ENCODE results near the gene PKP4. TPM values are rescaled to one million over a fixed set of nuclear protein-coding genes. Genes with fewer than 3 reads are reported as not detected.

The PKP4 gene, protein sequence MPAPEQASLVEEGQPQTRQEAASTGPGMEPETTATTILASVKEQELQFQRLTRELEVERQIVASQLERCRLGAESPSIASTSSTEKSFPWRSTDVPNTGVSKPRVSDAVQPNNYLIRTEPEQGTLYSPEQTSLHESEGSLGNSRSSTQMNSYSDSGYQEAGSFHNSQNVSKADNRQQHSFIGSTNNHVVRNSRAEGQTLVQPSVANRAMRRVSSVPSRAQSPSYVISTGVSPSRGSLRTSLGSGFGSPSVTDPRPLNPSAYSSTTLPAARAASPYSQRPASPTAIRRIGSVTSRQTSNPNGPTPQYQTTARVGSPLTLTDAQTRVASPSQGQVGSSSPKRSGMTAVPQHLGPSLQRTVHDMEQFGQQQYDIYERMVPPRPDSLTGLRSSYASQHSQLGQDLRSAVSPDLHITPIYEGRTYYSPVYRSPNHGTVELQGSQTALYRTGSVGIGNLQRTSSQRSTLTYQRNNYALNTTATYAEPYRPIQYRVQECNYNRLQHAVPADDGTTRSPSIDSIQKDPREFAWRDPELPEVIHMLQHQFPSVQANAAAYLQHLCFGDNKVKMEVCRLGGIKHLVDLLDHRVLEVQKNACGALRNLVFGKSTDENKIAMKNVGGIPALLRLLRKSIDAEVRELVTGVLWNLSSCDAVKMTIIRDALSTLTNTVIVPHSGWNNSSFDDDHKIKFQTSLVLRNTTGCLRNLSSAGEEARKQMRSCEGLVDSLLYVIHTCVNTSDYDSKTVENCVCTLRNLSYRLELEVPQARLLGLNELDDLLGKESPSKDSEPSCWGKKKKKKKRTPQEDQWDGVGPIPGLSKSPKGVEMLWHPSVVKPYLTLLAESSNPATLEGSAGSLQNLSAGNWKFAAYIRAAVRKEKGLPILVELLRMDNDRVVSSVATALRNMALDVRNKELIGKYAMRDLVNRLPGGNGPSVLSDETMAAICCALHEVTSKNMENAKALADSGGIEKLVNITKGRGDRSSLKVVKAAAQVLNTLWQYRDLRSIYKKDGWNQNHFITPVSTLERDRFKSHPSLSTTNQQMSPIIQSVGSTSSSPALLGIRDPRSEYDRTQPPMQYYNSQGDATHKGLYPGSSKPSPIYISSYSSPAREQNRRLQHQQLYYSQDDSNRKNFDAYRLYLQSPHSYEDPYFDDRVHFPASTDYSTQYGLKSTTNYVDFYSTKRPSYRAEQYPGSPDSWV
- total RNA-seq = 10 to 100 TPM; 35.0 to 39.3 TPM
- 1 to 10 TPM; 1.4 to 3.2 TPM for polyA plus RNA-seq

DNA sequence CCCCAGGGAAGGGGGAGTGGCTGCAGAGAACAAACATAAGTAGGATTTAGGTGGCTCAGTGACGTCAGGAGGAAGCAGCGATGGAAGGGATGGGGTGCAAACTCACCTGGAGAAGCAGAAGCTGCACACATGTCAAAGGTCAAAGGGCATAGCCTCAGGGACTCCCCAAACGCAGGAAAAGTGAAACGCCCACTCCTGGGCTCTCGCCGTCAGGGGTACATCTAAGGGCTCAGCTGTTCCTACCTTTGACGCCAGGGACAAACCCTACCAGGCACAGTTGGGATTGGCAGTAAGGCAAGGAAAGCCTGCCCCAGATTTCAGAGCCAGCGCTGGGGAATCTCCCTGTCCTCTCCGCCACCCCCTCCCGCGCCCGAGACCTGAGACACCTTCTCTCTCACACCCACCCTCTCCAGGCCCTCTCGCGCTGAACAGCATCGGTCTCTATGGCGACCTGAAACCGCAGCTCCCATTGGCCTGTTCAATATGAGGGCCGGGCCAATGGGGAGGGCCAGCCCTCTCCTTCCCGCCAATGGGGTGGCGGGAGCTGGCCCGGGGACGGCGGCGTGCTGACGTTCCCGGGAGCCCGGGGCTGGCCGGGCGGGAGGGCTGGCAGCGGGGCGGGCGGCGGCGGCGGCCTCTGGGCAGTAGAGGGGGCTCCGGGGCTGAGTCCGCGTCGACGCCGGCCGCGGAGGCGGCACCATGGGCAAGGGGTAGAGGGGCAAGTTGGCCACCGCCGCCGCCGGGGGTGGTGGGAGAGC, at the start of gene PKP4, which contains the start of gene CCDC148:
Gene PKP4 (plus strand): TSS at position 644 of the 758 bp plus-strand sequence. CDS start 76,233 bp downstream, outside the sequence.
Gene CCDC148 (minus strand): TSS at position 445 of the 758 bp plus-strand sequence. CDS start 314 bp downstream, at position 131.
- CTCF ChIA-PET (ENCODE audit: partially characterized antibody) = interaction anchor here (1.0 to 4.1 kb wide), 8 partner anchors 9 to 298 kb away, joined by 3 to 24 read pairs (median 4); no protein-coding TSS in a partner anchor
- peak within 1 kb of the TSS; percentile 57 to 84 for H3K4me3 ChIP-seq (ENCODE audit: low read length in 2 of 2)
- Mint-ChIP-seq H3K27me3 (peaks cover 0 to 3% of the 10 kb centered on the region in 2 donors), H3K4me3 (peak within 1 kb of the TSS; percentile 91 to 98 (median 94)), H3K9me3 (no peaks in the 10 kb centered on the region), H3K4me1 (peaks cover 17 to 38% (median 26%) of the 10 kb centered on the region in 4 donors), H3K36me3 (peaks cover 0 to 8% of the 10 kb centered on the region in 2 donors), H3K27ac (peak within 1 kb of the TSS; percentile 91 to 97 (median 93))
- no peaks in the 10 kb centered on the region for H3K36me3 ChIP-seq (ENCODE audit: insufficient read depth, low read length)
- H3K9me3 ChIP-seq (ENCODE audit: control insufficient read depth in 1 of 2, low read length in 2 of 2) = no peaks in the 10 kb centered on the region
- H3K27ac ChIP-seq (ENCODE audit: low read depth, low read length) = peak within 1 kb of the TSS; percentile 67
- intact Hi-C loops (cut with micrococcal nuclease) = loop anchor here (2.0 to 10.0 kb wide), 10 partner anchors 18 to 1448 kb away; partner anchors contain the start of genes ACVR1, ACVR1C and LY75
- H3K27me3 ChIP-seq (ENCODE audit: insufficient read depth, low read length) = no peaks in the 10 kb centered on the region
- peak; percentile 88 to 97 (median 90) for DNase-seq
- POLR2A ChIA-PET (ENCODE audit: partially characterized antibody) = interaction anchor here (0.7 to 3.2 kb wide), 4 partner anchors 9 to 162 kb away, joined by 3 to 21 read pairs (median 3); no protein-coding TSS in a partner anchor
- H3K4me1 ChIP-seq (ENCODE audit: insufficient read depth, low read length) = peaks cover 23% of the 10 kb centered on the region

DNA sequence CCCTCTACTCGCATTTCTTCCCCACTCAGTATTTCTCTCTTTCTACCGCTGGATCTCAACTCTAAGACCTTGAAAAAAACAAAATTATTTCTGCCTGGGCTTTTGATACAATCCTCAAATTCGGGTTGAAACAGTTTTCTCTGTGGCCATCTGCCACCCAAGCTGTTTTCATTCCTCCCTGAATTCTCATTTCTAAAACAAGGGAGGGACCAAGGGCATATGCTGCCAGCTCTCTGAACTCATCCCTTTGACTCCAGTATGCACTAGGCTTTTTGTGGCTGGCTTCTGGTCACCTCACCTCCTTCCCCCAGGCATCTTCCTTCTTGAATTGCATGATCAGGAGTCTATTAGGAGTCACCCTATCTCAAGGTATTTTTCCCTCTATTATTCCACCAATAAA, 49.7 kb upstream of the PKP4 start:
- POLR2A ChIA-PET (ENCODE audit: partially characterized antibody) = no interaction called here
- Histone ChIP-seq H3K27me3 (ENCODE audit: insufficient read depth, low read length) (no peaks in the 10 kb centered on the region), H3K4me3 (ENCODE audit: low read length in 2 of 2) (no peak overlapping the region), H3K36me3 (ENCODE audit: insufficient read depth, low read length) (no peaks in the 10 kb centered on the region), H3K4me1 (ENCODE audit: insufficient read depth, low read length) (no peaks in the 10 kb centered on the region), H3K9me3 (ENCODE audit: control insufficient read depth in 1 of 2, low read length in 2 of 2) (peaks cover 0 to 3% of the 10 kb centered on the region in 2 donors), H3K27ac (ENCODE audit: low read depth, low read length) (no peak overlapping the region)
- Mint-ChIP-seq H3K27me3 (peaks cover 2 to 3% of the 10 kb centered on the region in 2 donors), H3K4me3 (no peak overlapping the region), H3K4me1 (no peaks in the 10 kb centered on the region), H3K9me3 (peaks cover 2 to 28% (median 21%) of the 10 kb centered on the region in 8 donors), H3K27ac (peak overlapping the region in 1 of 7 donors; percentile 22), H3K36me3 (no peaks in the 10 kb centered on the region)
- intact Hi-C loops (cut with micrococcal nuclease) = no loop called here
- CTCF ChIA-PET (ENCODE audit: partially characterized antibody) = no interaction called here
- no peak for DNase-seq

DNA sequence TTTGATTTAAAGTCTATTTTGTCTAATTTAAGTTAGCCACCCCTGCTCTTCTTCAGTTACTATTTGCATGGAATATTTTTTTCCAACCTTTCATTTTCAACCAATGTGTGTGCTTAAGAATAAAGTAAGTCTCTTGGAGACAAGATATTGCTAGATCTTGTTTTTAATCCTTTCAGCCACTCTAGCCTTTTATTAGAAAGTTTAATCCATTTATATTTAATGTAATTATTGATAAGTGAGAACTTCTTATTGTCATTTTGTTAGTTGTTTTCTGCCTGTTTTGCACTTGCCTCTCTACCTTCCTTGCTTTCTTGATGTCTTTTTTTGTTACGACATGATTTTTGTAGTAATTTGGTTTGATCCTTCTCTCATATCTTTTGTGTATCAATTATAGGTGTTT, 46.6 kb upstream of the PKP4 start:
- intact Hi-C loops (cut with micrococcal nuclease) = no loop called here
- no peak overlapping the region for H3K27ac Mint-ChIP-seq
- Histone ChIP-seq H3K4me3 (ENCODE audit: low read length in 2 of 2) (no peak overlapping the region), H3K36me3 (ENCODE audit: insufficient read depth, low read length) (no peaks in the 10 kb centered on the region), H3K9me3 (ENCODE audit: control insufficient read depth in 1 of 2, low read length in 2 of 2) (peaks cover 0 to 3% of the 10 kb centered on the region in 2 donors), H3K27me3 (ENCODE audit: insufficient read depth, low read length) (no peaks in the 10 kb centered on the region), H3K4me1 (ENCODE audit: insufficient read depth, low read length) (no peaks in the 10 kb centered on the region), H3K27ac (ENCODE audit: low read depth, low read length) (no peak overlapping the region)
- POLR2A ChIA-PET (ENCODE audit: partially characterized antibody) = no interaction called here
- H3K4me1 Mint-ChIP-seq = no peaks in the 10 kb centered on the region
- no peaks in the 10 kb centered on the region for H3K36me3 Mint-ChIP-seq
- DNase-seq = no peak
- H3K4me3 Mint-ChIP-seq = no peak overlapping the region
- peaks cover 2% of the 10 kb centered on the region in 2 donors for H3K27me3 Mint-ChIP-seq
- CTCF ChIA-PET (ENCODE audit: partially characterized antibody) = no interaction called here
- H3K9me3 Mint-ChIP-seq = peaks cover 2 to 33% (median 27%) of the 10 kb centered on the region in 8 donors

DNA sequence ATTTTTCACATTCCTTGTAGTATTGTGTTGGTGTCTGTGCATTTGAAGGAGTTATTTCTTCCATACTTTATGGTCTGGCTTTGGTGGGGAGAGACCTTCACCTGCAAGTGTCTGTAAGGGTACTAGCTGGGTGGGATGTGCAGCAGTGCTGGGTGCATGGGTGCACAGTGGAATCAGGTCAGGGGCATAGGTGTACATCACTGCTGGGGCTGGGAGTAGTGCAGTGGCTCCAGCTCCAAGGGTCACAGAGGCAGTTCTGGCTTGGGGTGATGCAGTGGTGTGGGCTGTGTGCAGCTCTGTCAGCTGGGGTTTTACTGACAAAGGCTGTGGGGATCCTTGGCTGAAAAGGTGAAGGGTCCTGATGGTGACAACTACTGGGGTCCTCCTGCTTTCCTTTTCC, 45.0 kb upstream of the PKP4 start:
- CTCF ChIA-PET (ENCODE audit: partially characterized antibody) = no interaction called here
- DNase-seq = no peak
- POLR2A ChIA-PET (ENCODE audit: partially characterized antibody) = no interaction called here

DNA sequence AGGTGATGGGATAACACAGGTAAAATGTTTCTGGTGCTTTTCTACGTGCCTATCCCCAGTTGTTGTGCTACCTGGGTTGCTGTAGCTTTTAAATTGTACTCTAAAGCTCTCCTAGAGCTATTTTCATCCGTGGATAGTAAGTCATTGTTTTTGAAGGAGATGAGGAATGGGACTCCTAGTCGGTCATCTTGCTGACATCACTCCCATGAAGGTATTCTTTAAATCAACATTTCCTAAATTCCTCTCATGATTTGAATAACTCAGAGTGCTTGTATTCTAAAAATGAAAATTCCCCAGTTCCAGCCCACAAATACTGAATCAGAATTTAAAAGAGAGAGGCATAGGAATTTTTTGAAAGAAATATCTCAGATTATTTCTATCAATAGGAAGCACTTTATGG, 44.5 kb upstream of the PKP4 start:
- intact Hi-C loops (cut with micrococcal nuclease) = no loop called here
- Histone ChIP-seq H3K36me3 (ENCODE audit: insufficient read depth, low read length) (no peaks in the 10 kb centered on the region), H3K27ac (ENCODE audit: low read depth, low read length) (no peak overlapping the region), H3K9me3 (ENCODE audit: control insufficient read depth in 1 of 2, low read length in 2 of 2) (peaks cover 0 to 3% of the 10 kb centered on the region in 2 donors), H3K4me1 (ENCODE audit: insufficient read depth, low read length) (no peaks in the 10 kb centered on the region), H3K4me3 (ENCODE audit: low read length in 2 of 2) (no peak overlapping the region), H3K27me3 (ENCODE audit: insufficient read depth, low read length) (no peaks in the 10 kb centered on the region)
- DNase-seq = no peak
- ChIA-PET CTCF (ENCODE audit: partially characterized antibody) (no interaction called here), POLR2A (ENCODE audit: partially characterized antibody) (no interaction called here)
- H3K36me3 Mint-ChIP-seq = peaks cover 0 to 4% of the 10 kb centered on the region in 2 donors
- H3K27ac Mint-ChIP-seq = no peak overlapping the region
- no peaks in the 10 kb centered on the region for H3K4me1 Mint-ChIP-seq
- H3K9me3 Mint-ChIP-seq = peaks cover 4 to 50% (median 36%) of the 10 kb centered on the region in 8 donors
- no peak overlapping the region for H3K4me3 Mint-ChIP-seq
- H3K27me3 Mint-ChIP-seq = peaks cover 4 to 6% of the 10 kb centered on the region in 2 donors

More for the DNA sequence above, 45.0 kb upstream of the PKP4 start:
- H3K9me3 ChIP-seq (ENCODE audit: control insufficient read depth in 1 of 2, low read length in 2 of 2) = peaks cover 0 to 3% of the 10 kb centered on the region in 2 donors
- no peak overlapping the region for H3K4me3 ChIP-seq (ENCODE audit: low read length in 2 of 2)
- H3K4me1 ChIP-seq (ENCODE audit: insufficient read depth, low read length) = no peaks in the 10 kb centered on the region
- Mint-ChIP-seq H3K9me3 (peaks cover 4 to 47% (median 36%) of the 10 kb centered on the region in 8 donors), H3K4me1 (no peaks in the 10 kb centered on the region), H3K27ac (no peak overlapping the region), H3K36me3 (peaks cover 0 to 4% of the 10 kb centered on the region in 2 donors), H3K4me3 (no peak overlapping the region), H3K27me3 (peaks cover 5 to 6% of the 10 kb centered on the region in 2 donors)
- intact Hi-C loops (cut with micrococcal nuclease) = no loop called here
- no peak overlapping the region for H3K27ac ChIP-seq (ENCODE audit: low read depth, low read length)
- H3K27me3 ChIP-seq (ENCODE audit: insufficient read depth, low read length) = no peaks in the 10 kb centered on the region
- no peaks in the 10 kb centered on the region for H3K36me3 ChIP-seq (ENCODE audit: insufficient read depth, low read length)

DNA sequence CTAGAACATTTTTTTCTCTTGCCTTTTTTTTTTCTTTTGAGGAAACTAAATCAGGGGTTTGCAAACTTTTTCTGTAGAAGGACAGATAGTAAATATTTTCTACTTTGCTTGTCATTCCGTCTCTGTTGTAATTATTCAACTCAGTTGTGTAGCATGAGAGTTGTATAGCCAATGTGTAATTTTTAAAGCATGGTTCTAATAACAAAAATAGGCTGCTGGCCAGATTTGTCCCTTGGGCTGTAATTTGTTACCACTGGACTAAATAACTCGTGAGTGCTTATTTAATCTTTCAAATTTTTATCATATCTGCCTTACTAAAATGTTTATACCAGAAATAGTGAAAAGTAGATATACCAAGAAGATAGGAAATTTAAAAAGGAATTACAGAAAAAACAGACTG, 43.2 kb upstream of the PKP4 start:
- ChIA-PET CTCF (ENCODE audit: partially characterized antibody) (no interaction called here), POLR2A (ENCODE audit: partially characterized antibody) (interaction anchor here (0.6 kb wide), 1 partner anchor 1877 kb away, joined by 3 read pairs; no protein-coding TSS in a partner anchor)
- Histone ChIP-seq H3K4me1 (ENCODE audit: insufficient read depth, low read length) (no peaks in the 10 kb centered on the region), H3K27me3 (ENCODE audit: insufficient read depth, low read length) (no peaks in the 10 kb centered on the region), H3K4me3 (ENCODE audit: low read length in 2 of 2) (no peak overlapping the region), H3K27ac (ENCODE audit: low read depth, low read length) (no peak overlapping the region), H3K36me3 (ENCODE audit: insufficient read depth, low read length) (no peaks in the 10 kb centered on the region), H3K9me3 (ENCODE audit: control insufficient read depth in 1 of 2, low read length in 2 of 2) (peaks cover 0 to 3% of the 10 kb centered on the region in 2 donors)
- H3K4me1 Mint-ChIP-seq = no peaks in the 10 kb centered on the region
- peaks cover 4 to 52% (median 39%) of the 10 kb centered on the region in 8 donors for H3K9me3 Mint-ChIP-seq
- H3K27me3 Mint-ChIP-seq = peaks cover 6 to 9% of the 10 kb centered on the region in 2 donors
- peaks cover 0 to 4% of the 10 kb centered on the region in 2 donors for H3K36me3 Mint-ChIP-seq
- no peak for DNase-seq
- intact Hi-C loops (cut with micrococcal nuclease) = no loop called here
- no peak overlapping the region for H3K27ac Mint-ChIP-seq
- no peak overlapping the region for H3K4me3 Mint-ChIP-seq
